Activated CD4-positive, alpha-beta T cell treated with anti-CD3 and anti-CD28 coated beads, Interleukin-2, Interleukin-6, amounts not matched to agents 100 ng/mL and 50 ng/mL, durations not matched to agents 16 hours and 8 hours (primary cell): Measurements from ENCODE around the gene AREL1.

Experiments used
- DNase-seq: peaks from one replicate; pipeline ENCODE4 v3.0.0-alpha.2; 2020

The AREL1 gene

DNA sequence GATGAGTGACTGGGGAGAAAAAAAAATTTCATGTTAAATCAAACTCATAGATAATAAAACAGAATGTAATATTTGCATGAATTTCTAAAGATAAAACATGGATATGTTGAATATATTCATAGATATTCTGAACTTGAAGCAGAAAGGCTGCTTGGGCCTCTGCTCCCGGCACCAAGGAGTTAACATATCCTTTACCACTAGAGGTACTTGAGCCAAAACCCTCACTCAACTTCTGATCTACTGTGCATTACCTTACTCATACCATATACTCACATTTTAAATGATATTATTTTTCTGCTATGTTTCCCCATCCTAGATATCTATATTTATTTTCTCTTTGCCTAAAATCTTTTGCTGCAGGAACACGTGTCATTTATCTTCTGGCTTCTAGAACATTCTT, 14.9 kb downstream of the AREL1 start:
- no peak for DNase-seq

DNA sequence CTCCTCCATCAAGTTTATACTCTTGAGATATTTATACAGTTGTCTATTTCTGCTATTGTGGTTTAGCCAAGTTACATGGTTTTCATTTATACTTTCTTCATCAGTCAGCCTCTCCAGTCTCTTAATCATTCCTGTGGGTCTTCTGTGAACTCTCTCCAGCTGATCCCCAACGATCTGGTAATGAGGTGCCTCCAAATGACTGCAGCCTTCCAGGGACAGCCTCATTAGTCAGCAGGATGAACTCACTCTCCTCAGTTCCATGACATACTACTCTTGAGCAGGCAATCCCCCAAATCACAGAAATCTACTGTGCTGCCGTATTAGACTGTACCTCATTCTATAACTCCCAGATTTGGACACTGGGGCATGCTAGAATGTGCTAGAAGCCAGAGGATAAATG, 15.3 kb downstream of the AREL1 start:
- no peak for DNase-seq

DNA sequence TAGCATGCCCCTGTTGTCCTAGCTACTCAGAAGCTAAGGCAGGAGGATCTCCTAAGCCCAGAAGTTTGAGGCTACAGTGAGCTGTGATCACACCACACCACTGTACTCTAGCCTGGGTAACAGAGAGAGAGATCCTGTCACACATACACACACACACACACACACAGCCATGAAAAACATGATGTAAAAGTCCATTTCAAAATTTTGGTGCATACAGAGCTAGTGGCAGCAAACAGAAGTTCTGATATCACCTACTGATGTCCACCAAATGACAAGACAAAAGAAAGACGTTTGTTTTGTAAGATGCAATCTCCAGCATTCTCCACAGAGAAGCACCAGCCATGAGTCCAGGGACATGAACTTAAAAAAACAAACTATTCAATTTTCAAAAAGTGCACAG, 15.9 kb downstream of the AREL1 start:
- no peak for DNase-seq

DNA sequence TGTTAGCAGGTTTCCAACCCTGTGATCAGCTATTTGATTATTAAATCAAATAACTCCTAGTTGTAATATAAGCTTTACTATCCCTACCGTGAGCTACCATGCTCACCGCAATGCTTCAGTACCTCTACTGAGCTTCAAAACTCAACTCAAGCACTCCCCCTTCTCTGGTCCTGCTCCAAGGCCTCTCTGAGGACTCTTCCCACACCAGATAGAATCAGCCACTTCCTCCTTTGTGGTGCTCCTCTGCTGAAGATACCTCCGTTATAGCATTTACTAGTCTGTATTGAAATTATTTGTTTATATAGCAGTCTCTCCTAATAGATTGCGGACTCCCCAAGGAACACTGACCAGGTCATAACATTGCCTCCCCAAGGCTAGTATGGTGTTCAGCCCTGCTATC, 17.5 kb downstream of the AREL1 start:
- no peak for DNase-seq

DNA sequence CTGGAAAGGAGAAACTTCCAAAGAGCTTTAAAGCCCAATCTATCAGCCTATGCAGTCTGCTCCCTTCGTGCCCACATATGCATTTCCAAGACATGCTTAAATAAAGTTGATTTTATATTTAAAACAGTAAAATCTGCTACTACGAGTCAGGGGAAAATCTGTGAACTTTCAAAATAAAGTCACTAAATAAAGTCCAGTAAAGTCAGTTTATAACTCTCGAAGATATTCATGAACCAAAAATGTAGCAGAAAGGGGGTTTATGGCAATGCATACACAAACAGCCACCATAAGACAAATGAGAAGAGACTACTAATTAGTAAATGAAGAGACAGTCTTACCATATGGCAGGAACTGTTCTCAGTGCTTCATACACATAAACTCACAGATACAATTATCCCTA, 19.7 kb downstream of the AREL1 start:
- DNase-seq = no peak

DNA sequence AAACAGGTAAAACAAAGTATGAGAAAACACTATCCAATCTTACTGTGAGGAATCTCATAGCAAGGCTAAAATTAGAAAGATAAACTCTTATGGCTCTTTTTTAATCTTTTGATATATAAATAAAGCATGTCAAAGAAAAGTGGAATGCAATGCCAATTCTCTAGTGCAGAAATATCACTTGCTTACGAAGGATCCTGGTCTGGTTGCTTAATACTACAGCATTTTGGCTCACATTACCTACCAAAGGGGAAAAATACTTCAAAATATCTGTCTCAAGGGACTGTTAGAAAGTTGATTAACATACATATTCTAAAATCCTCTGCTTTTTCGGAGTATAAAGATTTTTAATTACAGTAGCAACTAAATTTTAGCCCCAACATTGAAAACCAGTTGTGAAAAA, 21.4 kb downstream of the AREL1 start:
- no peak for DNase-seq

DNA sequence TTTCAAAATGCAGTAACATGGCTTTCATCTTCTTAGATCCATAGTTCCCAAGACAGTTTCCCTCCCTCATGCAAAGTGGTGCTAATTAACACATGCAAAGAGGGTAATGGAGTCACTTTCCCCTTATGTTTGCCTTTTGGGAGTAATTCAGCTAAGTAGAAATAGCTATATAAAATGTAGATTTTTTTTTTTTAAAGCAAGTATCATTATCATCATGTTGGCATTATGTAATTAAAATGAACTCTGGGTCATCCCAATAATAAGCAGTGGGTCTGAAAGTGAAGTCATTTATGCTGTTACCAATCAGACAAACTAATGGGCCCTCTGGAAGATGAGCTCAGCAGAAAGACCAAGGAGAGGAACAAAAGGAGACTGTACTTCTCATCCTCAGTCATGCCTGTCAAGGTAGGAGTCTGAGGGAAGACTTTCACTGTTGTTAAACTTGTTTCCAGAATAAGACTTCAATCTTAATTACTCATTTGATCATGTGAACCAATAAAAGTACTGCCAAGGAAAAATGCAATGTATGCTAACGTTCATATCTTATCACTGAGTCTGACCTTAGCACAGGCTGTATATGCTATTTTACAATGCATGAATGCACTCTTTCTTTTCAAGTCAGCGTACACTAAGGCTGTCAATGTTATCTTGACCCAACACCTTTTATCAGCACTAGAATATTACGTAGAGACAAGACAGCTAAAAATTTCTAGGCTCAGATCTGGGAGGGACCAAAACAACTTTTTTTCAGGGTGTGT, 26.8 kb downstream of the AREL1 start:
- no peak for DNase-seq

DNA sequence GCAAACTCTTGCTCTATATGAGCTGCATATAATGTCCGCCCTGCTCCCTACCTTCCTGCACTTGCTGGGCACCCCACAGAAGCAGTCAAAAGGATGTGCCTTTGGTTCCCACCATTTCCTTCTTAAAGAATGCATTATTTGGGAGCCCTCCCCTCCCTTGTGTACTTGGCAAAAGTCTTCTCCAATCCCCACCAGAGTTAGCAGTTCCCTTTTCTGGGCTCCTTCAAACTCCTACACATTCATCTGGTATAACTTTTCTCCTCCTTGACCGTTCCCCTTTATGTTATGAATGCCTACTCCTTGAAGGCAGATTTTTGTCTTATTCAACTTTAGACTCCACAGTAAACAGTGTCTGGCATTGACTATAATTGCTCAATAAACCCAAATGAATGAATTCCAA, 27.8 kb downstream of the AREL1 start:
- no peak for DNase-seq

DNA sequence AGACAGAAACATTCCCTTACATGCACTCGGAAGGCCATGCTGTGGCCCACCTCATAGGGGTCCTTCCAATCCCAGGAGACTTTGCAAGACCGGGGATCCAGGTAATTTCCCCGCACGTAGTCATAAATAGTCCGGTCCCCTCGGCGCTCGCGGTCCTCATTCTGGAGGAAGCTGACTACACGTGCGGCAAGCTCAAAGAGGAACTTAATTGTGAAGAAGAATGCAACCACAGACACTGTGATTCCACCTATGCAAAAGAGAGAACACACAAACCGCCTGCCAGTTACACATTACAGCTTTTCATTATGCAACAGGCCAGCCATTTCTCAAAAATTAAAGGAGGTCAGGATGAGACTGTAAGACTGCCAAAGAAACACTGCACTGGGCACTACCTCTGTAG, 28.4 kb downstream of the AREL1 start:
- no peak for DNase-seq

DNA sequence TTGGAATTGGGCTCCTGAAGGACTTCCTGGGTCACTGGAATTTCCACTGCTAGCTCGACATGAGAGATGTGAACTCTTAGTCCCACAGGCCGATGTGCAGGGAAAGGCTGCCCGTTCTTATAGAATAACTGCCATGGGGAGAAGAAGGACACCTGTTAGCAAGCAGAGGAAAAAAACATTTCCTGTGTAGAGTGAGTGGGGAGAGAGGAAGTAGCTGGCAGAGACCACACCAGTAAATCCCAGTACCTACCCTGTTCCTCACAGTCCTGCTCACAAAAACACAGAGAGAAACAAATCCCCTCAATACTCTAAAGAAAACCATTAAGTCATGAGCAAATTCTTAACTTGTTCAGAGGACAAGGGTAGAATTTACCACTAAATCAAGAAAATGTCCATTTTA, 29.5 kb downstream of the AREL1 start:
- DNase-seq = no peak

DNA sequence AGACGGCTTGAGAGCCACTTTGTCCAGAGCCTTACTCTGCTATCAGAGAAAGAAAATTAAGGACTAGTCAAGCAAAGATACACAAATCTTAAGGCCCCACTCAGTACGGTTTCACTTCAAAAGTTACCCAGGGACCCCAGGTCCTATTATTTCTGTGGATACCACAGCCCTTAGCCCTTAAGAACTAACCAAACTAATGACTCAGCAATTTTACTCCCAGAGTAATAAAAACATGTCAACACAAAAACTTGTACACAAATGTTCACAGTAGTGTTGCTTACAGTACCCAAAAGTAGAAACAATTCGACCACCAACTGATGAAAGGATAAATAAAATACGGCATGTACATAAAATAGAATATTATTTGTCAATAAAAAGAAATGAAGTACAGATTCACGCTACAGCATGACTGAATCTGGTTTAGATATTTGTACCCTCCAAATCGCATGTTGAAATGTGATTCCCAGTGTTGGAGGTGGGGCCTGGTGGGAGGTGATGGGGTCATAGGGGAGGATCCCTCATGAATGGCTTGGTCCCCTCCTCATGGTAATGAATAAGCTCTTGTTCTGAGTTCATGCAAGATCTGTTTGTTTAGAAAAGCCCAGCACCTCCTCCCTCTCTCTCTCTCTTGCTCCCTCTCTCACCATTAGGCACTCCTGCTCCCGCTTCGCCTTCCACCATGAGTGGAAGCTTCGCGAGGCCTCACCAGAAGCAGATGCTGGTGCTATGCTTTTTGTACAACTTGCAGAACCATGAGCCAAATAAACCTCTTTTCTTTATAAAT, 30.5 kb downstream of the AREL1 start:
- DNase-seq = no peak

DNA sequence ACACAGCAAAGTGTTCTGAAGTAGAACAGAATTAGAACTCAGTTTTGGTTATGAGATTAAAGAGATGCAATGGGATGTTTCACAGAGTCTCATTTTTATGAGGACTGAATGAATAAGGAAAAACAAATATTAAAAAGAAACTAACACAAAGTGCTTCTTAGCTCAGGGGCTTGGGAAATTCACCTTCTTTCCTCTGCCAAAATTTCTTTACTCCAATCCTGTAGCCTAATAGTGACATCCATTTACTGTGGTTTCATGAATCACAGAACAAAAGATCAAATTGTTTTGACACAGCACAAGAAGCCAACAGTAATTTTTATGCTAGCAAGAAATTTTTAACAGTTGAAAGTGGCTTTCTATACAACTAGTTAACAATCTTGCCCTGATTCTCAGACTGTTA, 37.7 kb downstream of the AREL1 start:
- DNase-seq = no peak

DNA sequence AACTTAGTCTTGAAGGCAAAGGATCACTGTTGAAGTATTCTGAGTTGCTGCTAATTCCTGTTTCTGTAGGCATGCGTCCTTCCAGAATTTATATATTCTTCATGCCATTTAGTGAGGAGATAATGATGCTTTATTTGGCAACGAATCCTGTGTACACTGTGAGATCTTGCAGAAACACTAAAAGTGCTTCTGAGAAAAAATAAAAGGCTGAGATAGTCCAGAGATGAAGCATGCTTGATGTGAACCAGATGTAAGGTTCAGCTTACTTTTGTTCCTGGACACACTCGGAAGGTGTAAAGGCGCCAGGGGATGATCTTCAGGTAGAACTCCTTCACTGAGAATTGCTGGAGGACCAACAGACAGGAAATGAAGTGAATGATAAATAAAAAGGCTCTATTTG, 39.1 kb downstream of the AREL1 start:
- DNase-seq = no peak

DNA sequence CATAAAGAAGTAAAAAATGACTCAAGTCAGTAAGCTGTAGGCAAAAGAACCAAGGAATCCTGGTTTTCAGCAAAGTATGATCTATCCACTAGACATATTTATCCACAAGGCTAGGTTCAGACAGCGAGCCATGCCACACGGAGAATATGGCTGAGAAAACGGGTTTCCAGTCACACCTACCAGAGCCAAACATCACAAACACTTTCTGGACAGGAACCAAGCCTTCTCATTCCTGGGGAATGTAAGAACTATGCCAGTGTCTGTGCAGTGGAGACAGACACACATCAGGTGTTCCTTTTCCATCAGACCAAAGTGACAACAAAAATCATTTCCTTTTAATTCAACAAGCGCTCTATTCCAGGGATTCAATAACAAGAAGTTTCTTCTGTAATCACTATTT, 41.1 kb downstream of the AREL1 start:
- DNase-seq = no peak

DNA sequence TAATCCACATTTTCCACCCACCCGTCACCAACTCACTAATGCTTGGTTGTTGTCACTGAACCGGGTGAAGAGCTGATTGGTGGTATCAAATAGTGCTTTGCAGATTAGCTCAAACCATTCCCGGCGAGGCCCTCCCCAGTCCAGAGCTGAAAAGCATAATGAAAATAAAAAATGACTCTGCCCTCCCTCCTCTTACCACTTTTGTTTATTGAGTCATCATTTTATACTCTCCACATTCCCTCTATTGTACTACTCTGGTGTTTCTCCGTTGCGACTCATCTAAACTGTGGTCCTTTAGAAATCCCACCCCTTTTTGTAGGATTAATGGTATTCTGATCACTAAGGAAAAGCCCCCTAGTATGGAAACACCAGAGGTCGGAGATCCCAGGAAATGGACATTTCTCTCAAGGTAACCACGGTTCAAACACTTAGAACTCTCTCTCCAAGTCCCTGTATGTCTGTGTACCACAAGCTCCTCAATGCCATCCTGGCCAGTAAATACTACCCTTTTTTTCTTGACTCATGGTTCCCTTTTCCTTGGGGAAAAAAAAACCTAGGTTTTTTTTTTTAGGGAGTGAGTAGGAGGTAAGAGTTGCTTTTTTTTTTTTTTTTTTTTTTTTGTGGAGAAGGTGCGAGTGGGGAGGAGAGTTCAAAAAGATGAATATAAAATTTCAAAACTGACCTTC, 42.0 kb downstream of the AREL1 start:
- no peak for DNase-seq

DNA sequence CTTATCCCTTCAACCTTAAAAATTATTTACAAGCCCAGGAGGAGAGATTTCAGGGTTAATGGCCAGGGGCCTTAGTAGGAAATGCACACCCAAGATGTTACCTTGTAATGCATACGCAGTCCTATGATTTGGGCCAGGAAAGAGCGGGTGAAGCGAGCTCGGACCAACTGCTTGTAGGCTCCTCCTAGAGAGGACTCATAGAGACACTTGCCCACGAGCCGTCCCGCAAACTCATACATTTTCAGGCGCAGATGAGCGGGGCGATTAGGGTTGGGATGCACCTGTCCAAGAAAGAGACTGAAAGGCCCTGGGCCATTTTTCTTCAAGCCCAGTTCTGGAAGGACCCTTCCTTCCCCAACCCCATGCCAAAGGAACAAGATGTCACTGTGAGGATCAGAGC, 43.0 kb downstream of the AREL1 start:
- no peak for DNase-seq

DNA sequence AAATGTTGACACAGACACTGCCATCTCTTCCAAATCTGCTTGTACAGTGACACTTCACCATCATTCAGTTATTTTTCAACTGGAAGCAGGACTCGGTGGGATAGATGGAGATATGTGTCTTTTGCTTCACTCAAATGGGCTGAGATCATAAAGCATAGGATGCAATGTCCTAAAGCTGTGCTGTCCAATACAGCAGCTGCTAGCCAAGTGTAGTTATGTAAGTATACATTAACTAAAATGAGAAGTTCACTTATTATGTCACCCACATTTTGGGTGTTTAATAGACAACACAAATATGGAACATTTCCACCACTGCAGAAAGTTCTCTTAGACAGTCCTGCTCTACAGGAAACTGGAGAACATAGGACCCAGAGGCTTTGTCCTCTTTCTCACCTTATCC, 43.6 kb downstream of the AREL1 start:
- DNase-seq = no peak

DNA sequence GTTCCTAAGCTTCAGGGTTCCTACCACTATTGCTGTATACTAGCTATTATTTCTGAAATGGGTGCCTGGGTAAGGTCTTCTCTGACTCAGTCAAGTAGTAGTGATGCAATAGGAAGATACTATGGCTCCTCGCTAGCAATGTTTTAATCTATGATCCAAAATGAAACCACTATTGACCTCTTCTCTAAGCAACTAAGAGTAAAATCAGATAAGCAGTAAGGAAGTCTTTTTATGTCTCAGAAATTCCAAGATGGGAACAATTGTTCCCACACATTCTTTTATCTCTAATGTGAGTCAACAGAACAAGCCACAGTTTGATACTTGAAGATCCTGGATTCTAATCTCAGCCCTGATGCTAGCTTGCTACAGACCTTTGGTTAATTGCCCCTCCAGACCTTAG, 45.1 kb downstream of the AREL1 start:
- DNase-seq = peak; percentile 48

DNA sequence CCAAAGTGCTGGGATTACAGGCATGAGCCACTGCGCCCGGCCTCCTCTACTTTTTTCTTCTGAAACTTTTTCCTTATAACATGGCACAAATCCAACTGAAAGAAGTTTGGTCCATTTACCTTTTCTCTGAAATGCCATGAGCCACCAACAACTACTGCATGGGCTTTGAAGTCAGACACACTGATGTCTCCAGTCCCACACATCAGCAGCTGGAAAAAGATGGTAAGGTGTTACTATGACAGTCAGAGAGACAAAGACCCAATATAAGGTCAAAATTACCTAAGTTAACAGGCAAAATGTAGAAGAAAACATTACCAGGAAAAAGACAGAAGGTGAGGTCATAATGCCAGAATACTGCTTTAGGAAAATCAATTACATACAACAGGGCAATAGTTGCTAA, 48.2 kb downstream of the AREL1 start:
- DNase-seq = no peak

DNA sequence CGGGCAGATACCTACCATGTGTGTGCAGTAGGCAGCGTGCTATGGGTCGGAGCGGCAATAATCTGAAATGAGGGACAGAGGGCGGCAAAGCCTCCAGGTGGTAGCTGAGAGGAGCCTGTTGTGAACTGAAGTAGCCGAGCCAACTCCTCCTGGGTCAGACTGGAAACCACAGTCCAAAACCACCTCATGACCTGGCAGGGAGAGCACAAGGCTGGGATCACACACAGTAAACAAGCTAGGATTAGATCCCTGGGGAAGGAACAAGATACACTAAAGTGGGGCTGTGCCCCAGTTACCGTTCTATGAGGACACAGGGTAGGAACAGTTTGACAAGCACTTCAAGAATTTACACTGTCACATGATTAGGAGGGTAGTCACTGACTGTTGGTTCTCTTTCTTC, 49.0 kb downstream of the AREL1 start:
- DNase-seq = no peak

DNA sequence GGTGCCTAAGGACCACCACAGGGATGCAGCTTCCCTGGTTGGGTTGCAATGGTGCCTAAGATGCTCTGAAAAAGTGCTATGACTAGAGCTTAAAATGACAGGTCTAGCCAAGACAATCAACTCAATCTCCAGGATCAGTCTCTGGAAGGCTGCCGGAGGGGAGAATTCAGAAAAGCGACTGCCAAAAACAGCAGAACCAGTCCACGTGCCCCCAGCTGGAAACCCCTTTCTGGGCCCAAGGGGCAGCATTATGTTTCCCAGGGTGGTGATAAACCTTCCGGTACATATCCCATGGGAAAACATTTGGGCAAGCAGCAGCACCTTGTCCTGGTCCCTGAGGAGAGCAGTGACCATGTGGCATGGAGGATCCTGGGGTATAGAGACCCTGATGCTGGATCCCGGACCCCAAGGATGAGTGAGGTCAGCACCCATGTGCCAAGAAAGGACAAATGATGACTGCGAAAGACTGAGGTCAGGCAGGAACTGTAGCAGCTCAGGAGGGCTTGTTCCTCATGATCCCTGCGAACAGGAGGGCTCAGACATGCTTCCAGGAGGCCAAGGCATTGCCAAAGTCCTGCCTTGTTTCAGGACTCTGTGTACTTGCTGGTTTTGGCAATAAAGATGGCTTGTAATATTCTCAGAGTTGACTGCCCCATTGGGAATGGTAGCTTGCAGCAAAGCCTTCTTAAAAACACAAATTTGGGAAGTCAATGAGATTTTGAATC, 51.0 kb downstream of the AREL1 start:
- DNase-seq = no peak

DNA sequence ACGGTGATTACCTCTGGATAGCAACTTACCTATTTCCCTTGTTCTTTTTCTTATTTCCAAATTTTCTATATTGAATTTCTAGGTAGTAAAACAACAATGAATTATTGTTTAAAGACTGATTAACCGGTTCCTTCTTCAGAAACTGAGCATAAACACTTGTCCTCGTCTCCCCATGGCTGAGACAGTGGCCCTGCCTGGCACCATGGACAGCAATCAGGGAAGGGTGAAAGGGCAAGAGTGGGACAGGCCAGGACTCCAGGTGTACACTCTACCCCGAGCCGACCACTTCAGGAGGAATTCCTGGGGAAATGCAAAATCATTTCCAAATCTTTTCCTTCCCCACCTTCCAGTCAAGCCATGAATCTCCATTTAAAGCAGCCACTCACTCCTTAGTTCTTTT, 52.0 kb downstream of the AREL1 start:
- DNase-seq = no peak

DNA sequence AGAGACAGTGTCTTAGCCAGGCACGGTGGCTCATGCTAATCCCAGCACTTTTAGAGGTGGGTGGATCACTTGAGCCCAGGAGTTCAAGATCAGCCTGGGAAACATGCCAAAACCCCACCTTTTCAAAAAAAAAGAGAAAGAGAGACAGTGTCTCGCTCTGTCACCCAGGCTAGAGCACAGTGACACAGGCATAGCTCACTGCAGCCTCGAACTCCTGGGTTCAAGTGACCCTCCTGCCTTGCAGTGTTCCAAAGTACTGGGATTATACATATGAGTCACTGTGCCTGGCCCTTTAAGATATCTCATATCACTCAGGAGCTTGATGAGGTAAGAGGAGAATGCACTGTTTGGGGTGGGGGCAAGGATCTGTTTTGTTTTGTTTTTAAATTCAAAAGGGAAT, 52.7 kb downstream of the AREL1 start:
- no peak for DNase-seq
